RPMI7951 (cell line): ENCODE data around the gene ZNF362. TPM values are rescaled to one million over a fixed set of nuclear protein-coding genes. Genes with fewer than 3 reads are reported as not detected.

ENCODE experiments used
- DNase-seq: peaks from one replicate; pipeline ENCODE4 v3.0.0-alpha.2; 2012; ENCODE audit warnings: low read depth
- total RNA-seq: library from RNA; depleted of rRNA; stranded (reverse); fragments of >200 nt; shearing (Covaris generic); gene quantifications from 2 replicates; pipeline ENCODE4 v1.2.3, GENCODE V29; 2014; rRNA removed

The ZNF362 gene
- total RNA-seq, 1 experiment from 2014 or later, result 8.9 TPM

DNA sequence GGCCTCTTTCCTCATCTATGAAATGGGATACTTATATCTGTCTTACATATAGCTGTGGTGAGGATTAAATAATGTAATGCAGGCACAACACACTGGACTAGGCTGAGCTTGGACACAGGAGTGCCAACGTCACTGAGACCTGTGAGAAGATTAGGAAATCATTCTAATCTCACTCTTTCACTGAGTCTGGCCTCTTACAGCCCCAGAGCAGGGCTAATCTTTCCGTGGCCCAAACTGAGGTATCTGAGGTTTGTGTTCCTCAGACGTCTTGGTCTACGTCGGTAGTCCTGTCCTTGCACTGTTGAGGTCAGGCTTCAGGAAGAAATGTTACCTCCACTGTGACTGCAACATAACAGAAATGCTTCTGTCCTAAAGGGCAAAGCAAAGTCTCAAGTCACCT is 87.2 kb downstream of the ZNF362 start:
- no peak for DNase-seq

DNA sequence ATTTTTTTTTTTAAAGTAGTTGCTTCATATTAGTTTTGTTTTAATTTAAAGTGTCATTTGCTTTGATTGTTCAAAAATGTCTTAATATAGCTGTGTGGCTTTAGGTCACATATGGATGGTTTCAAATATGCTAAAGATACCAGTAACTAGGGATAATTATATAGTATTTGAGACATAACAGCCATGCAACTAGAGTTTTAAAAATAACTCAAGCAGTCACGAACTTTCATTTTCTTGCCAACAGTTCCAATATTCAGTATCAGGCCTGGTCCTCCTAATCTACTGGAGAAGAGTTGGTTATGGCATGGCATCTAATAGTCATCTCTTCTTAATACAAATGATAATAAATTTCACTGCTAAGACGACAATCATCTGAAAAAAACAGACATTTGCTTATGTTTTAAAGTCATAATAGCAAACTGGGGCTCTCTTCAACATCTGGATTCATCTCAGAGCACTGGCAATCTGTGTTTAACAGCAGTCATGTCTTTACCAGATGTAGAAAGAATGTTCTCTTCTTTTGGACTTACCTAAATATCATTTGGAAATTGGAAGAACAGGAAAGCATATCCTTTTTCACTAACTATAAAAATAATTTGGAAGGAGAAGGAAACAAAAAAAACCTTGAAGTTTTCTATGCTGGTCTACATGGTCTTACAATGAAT is 88.7 kb downstream of the ZNF362 start:
- DNase-seq, result no peak

DNA sequence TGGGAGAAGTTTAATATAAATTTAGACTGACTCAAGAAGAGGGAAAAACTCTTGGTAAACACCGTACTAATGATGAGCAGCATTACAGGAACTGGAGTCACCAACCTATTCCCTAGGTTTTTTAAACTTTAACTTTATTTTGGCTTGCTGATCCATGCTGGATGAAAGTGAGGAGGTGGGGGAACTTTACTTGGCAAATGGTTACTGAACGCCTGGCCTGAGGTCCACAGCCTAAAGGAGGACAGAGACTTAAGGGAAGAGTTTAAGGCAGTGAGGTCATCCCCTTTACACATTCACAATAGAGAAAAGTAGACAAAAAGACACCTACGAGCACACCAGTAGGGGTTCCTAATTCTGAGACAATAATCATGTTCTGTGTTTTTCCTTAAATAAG is 90.2 kb downstream of the ZNF362 start:
- DNase-seq, result no peak

GRCh38 chr1:33346927-33347649 is 90.8 kb downstream of the ZNF362 start:
- DNase-seq, result peak; percentile 98

DNA sequence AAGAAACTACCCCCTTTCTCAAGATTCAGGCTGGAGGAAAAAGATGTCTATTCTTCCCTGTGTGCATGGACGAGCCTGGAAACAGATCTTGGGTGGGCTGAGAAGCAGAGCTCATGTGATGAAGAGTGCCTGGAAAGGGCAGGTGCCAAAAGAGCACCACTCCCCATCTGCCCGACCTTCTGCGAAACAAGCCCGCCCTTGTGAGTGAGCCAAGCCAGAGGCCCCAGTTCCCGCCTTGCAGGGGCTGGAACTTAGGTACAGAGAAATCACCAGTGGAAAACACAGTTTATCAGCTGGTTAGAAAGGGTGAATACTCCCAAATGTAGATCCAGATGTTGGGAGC is 91.3 kb downstream of the ZNF362 start:
- DNase-seq, result peak; percentile 73

- DNase-seq, result no peak
Measured at GRCh38 chr1:33348194-33348593, 91.9 kb downstream of the ZNF362 start.

DNA sequence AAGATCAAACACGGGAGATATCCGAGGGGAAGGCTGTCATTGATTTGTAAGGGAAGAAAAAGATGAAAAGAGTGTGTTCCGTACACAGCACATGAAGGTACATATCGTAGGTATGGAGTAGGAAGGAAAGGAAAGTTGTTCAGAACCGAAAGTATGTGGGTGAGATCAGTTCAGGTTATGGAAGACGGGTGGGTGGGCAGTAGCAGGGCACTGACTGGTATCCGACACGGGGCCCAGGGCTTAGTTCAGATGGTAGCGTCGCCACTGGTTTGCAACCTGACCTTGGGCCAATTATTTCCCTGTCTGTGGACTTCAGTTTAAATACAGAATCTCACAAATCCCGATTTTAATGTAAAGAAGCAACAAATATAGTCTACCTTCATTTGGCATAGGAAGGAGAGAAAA is 92.4 kb downstream of the ZNF362 start:
- no peak for DNase-seq

DNA sequence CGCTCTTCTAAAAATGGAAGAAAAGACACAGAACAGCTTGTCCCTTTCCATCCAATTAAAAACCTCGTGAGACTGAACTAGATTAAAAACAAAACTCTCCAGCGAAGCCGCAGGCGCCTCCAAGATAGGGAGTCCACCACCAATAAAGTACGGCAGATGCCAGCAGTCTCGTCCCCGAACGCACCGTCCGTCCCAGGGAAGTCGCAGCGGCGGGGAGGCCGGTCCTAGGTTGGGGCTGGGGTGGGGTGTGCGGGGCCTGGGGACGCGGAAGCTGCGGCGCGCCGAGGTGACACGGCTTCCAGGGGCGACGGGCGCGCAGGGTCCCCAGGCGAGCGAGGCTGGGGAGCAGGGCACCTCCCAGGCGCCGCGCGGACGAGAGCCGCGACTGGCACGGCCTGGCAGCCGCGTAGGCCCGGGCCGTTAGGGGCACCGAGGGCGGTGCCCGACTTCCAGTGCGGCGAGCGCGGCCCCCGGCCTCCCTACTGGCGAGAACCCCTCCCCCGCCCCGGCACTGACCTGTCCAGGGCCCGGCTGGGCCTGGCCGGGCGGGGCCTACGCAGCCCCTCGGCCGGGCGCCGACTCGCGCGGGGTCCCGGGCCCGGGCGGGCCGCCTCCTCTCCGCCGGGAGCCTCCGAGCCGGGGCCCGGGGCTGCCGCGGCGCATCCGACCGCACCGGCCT is 92.9 kb downstream of the ZNF362 start:
- DNase-seq, result peak; percentile 56

GRCh38 chr1:33349778-33350610 is 93.7 kb downstream of the ZNF362 start:
- DNase-seq, result peak; percentile 89

Other genes with a start within 250 kb of the ZNF362 start
- gene AK2, start 219.6 kb upstream of the ZNF362 start, total RNA-seq, result 263 and 350 TPM in 2 replicates
- 9.4 TPM in 2 replicates for gene AZIN2, start 175.3 kb upstream of the ZNF362 start, total RNA-seq
- 5.6 and 6.2 TPM in 2 replicates for gene TRIM62, start 74.4 kb upstream of the ZNF362 start, total RNA-seq
- gene A3GALT2, start 64.6 kb downstream of the ZNF362 start, total RNA-seq, result not detected in 2 replicates
- gene PHC2, start 174.6 kb downstream of the ZNF362 start, total RNA-seq, result 124 and 142 TPM in 2 replicates
- 5.5 and 5.6 TPM in 2 replicates for gene ZSCAN20, start 216.2 kb downstream of the ZNF362 start, total RNA-seq